Heart left ventricle (tissue), 16 donors: ENCODE measurements around the gene MRPS34. TPM values are rescaled to one million over a fixed set of nuclear protein-coding genes. Genes with fewer than 3 reads are reported as not detected.

Experiments used
- ATAC-seq, 4 donors: fragments of 200-7000 bp; cut with Tn5 transposase; one replicate each; pipeline ENCODE4 v1.9.1; 2020 to 2022; ENCODE audit warnings: moderate library complexity in 4 of 4, mild to moderate bottlenecking in 3 of 4, moderate number of reproducible peaks in 1 of 4
- DNase-seq, 5 donors: peaks; one replicate each; pipeline ENCODE4 v3.0.0-alpha.2; 2020
- H3K27ac ChIP-seq, 12 donors: fragments of 200-600 bp; sonication (generic) in 4 of 12; one replicate each; pipeline versions ENCODE4 v1.5.0 to v1.8.0; 2016 to 2022; ENCODE audit warnings: mild to moderate bottlenecking in 2 of 12
- H3K27me3 ChIP-seq, 9 donors: fragments of 200-600 bp; sonication (generic) in 2 of 9; one replicate each; pipeline versions ENCODE4 v1.5.1 to v1.8.0; 2016 to 2022; ENCODE audit warnings: mild to moderate bottlenecking in 3 of 9
- H3K36me3 ChIP-seq, 9 donors: fragments of 200-600 bp; sonication (generic) in 2 of 9; one replicate each; pipeline versions ENCODE4 v1.5.0 to v1.8.0; 2018 to 2022; ENCODE audit warnings: mild to moderate bottlenecking in 2 of 9
- H3K4me1 ChIP-seq, 12 donors: fragments of 200-600 bp; sonication (generic) in 4 of 12; one replicate each; pipeline versions ENCODE4 v1.5.0 to v1.8.0; 2016 to 2022; ENCODE audit warnings: mild to moderate bottlenecking in 3 of 12
- H3K4me3 ChIP-seq, 12 donors: fragments of 200-600 bp; sonication (generic) in 4 of 12; one replicate each; pipeline versions ENCODE4 v1.5.0 to v1.8.0; 2017 to 2022; ENCODE audit warnings: mild to moderate bottlenecking in 9 of 12, moderate library complexity in 4 of 12
- H3K9me3 ChIP-seq, 12 donors: fragments of 200-600 bp; sonication (generic) in 4 of 12; one replicate each; pipeline versions ENCODE4 v1.5.0 to v1.8.0; 2016 to 2022; ENCODE audit warnings: mild to moderate bottlenecking in 1 of 12
- POLR2A ChIP-seq, 2 donors: fragments of 450-650 bp; IDR thresholded peaks; one replicate each; pipeline ENCODE4 v1.6.1; 2017; ENCODE audit warnings: antibody characterized with exemption in 2 of 2, mild to moderate bottlenecking in 2 of 2, moderate library complexity in 2 of 2
- WGBS, 4 donors: extraction: QIAGEN DNeasy Blood & Tissue Kit in 2 of 4; methylation state at CpG; one replicate each; pipeline versions ENCODE4 v1.1.5 to v1.1.7; 2013 to 2018; 5-methylcytosine and 5-hydroxymethylcytosine counted together
- intact Hi-C, 10 donors: fragments of 100-400 bp; cut with DNase I; formaldehyde crosslinking; loops; one replicate each; pipeline versions ENCODE4 v1.11.1 to v1.14.2; 2022
- polyA plus RNA-seq, 2 donors: library from polyadenylated mRNA; stranded (reverse); fragments of 200-250 nt; gene quantifications; one replicate each; pipeline ENCODE4 v1.2.3, GENCODE V29; 2013
- total RNA-seq, 9 donors: library from RNA; depleted of rRNA in 2 of 9; stranded (reverse); fragments of >200 nt in 2 of 9; fragmentation: NEBNext Ultra II Directional in 3 of 9; extraction: Animal tissue kit (Norgen Biotek cat#: 25700) in 3 of 9; gene quantifications; one replicate each; pipeline versions ENCODE4 v1.1.0 to v1.2.4, GENCODE V29; 2016 to 2023
- TF ChIP-seq, protein P1 (sequence below), 12 donors: fragments of 200-600 bp; sonication (generic) in 4 of 12; IDR thresholded peaks; one replicate each; pipeline versions ENCODE4 v1.5.0 to v1.8.0; 2018 to 2022; ENCODE audit warnings: antibody characterized with exemption in 12 of 12, mild to moderate bottlenecking in 5 of 12
- donor health status: ischemic (EF 13 %, LVEDD 7.1; RV severe dilation, severe dysfunction).
- donor health status: healthy with polysubstance abuse.
- donor health status: DM: no; HTN: yes; CAD: no.
- donor health status: DM: no; HTN: no; CAD: no.
- donor health status: ischemic (EF 25% LVEDD 6.9; RV normal size, moderate dysfunction).
- donor health status: ischemic (EF 25% LVEDD 5.7; RV mildly dilated, moderate dysfunction).
- donor health status: healthy.
- donor health status: DM: yes; HTN: yes; CAD: no.
- donor health status: ischemic (EF 35%, LVEDD 5.7; RV mildly dilated, moderate dysfunction).
- donor health status: nonischemic (EF 11% LVEDD 7.7; RV severe dilation, severe dysfunction).
- donor health status: DM: yes; HTN: yes; CAD: no.
- donor health status: PGD.
- donor health status: ischemic (EF 29% LVEDD 5.4; RV normal size, mild dysfunction).
- donor health status: nonischemic (EF 23%, LVEDD 6.1; RV moderate dilation, normal function).

Gene MRPS34
- total and polyA plus RNA-seq, 11 donors = 58.0 to 123 (median 81.8) TPM

GRCh38 chr16:1773703-1774447 lies 941 bp upstream of the MRPS34 start:
- Histone ChIP-seq H3K9me3 (no peaks in the 10 kb centered on the region), H3K27me3 (no peaks in the 10 kb centered on the region), H3K36me3 (peaks cover 0 to 45% (median 34%) of the 10 kb centered on the region in 9 donors), H3K27ac (peak overlapping the region; percentile 91 to 99 (median 97)), H3K4me1 (peaks cover 14 to 44% (median 32%) of the 10 kb centered on the region in 12 donors), H3K4me3 (peak overlapping the region; percentile 75 to 99 (median 96))
- WGBS, 4 donors = 15 to 18% (median 16%) methylated on average over 27 to 45 of the region's 45 CpGs
- peak in 2 of 4 donors; percentile 0 for ATAC-seq
- intact Hi-C loops = loop anchor here in 3 of 10 donors (1.0 to 5.0 kb wide), 3 partner anchors 8 to 162 kb away; partner anchors contain the start of genes CRAMP1 (in 1 of the 3), IFT140 (in 1 of the 3), MAPK8IP3 (in 1 of the 3) and NUBP2 (in 1 of the 3)
- TF ChIP-seq POLR2A (IDR thresholded peaks at IDR 0.05) = no peak
- TF ChIP-seq, protein P1, sequence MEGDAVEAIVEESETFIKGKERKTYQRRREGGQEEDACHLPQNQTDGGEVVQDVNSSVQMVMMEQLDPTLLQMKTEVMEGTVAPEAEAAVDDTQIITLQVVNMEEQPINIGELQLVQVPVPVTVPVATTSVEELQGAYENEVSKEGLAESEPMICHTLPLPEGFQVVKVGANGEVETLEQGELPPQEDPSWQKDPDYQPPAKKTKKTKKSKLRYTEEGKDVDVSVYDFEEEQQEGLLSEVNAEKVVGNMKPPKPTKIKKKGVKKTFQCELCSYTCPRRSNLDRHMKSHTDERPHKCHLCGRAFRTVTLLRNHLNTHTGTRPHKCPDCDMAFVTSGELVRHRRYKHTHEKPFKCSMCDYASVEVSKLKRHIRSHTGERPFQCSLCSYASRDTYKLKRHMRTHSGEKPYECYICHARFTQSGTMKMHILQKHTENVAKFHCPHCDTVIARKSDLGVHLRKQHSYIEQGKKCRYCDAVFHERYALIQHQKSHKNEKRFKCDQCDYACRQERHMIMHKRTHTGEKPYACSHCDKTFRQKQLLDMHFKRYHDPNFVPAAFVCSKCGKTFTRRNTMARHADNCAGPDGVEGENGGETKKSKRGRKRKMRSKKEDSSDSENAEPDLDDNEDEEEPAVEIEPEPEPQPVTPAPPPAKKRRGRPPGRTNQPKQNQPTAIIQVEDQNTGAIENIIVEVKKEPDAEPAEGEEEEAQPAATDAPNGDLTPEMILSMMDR (IDR thresholded peaks at IDR 0.05) = peak in 1 of 12 donors; percentile 14
- peak in 2 of 5 donors; percentile 59 to 71 for DNase-seq

DNA sequence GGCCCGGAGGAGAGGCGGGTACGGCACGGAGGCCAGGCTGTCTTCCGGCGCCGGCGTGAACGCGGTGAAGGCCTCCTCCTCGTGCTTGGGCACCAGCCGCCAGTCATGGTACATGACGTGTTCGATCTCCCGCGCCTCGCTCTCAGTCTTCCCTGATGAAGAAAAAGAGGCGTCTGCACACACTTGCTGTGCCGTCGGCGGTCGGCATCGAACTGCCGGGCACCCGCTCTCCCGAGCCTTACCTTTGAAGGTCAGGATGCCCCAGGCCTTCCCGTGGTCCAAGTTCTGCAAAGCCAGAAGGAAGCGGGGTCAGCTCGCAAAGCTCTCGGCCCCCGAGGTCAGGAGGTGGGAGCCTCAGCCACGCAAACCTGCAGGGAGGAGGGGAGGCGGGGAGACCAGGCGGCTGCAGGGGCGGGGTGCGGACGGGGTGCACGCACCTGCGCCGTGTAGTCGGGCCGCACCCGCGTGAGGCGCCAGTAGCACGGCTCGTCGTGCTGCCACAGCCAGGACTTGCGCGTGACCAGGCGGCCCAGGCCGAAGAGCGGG lies 499 bp downstream of the MRPS34 start, which contains the start of gene EME2:
Gene EME2, plus strand, starts transcription at position 449 of the 546 bp plus-strand sequence. CDS start 418 bp downstream, outside the sequence.
- H3K36me3 ChIP-seq = peaks cover 0 to 46% (median 35%) of the 10 kb centered on the region in 9 donors
- ATAC-seq = peak in 1 of 4 donors; percentile 0
- intact Hi-C loops = loop anchor here in 2 of 10 donors (5.0 kb wide), 2 partner anchors 65 to 160 kb away; partner anchors contain the start of genes CRAMP1 (in 1 of the 2), IFT140 (in 1 of the 2) and MAPK8IP3 (in 1 of the 2)
- H3K4me3 ChIP-seq = peak within 1 kb of the TSS; percentile 75 to 99 (median 96)
- DNase-seq = no peak
- peaks cover 14 to 44% (median 32%) of the 10 kb centered on the region in 12 donors for H3K4me1 ChIP-seq
- TF ChIP-seq, protein P1 (IDR thresholded peaks at IDR 0.05) = no peak
- TF ChIP-seq POLR2A (IDR thresholded peaks at IDR 0.05) = no peak
- no peaks in the 10 kb centered on the region for H3K9me3 ChIP-seq
- no peaks in the 10 kb centered on the region for H3K27me3 ChIP-seq
- peak within 1 kb of the TSS; percentile 91 to 99 (median 97) for H3K27ac ChIP-seq
- 1 to 4% (median 1%) methylated on average over 15 to 53 of the region's 53 CpGs for WGBS, 4 donors

- Histone ChIP-seq H3K9me3 (no peaks in the 10 kb centered on the region), H3K4me3 (peak overlapping the region; percentile 75 to 99 (median 96)), H3K27me3 (no peaks in the 10 kb centered on the region), H3K4me1 (peaks cover 14 to 44% (median 32%) of the 10 kb centered on the region in 12 donors), H3K36me3 (peaks cover 0 to 46% (median 35%) of the 10 kb centered on the region in 9 donors), H3K27ac (peak overlapping the region in 11 of 12 donors; percentile 14 to 99 (median 96))
- WGBS, 4 donors = 16 to 18% (median 16%) methylated on average over 16 to 22 of the region's 22 CpGs
- DNase-seq = no peak
- ATAC-seq = no peak
- intact Hi-C loops = loop anchor here in 2 of 10 donors (5.0 kb wide), 2 partner anchors 65 to 160 kb away; partner anchors contain the start of genes CRAMP1 (in 1 of the 2), IFT140 (in 1 of the 2) and MAPK8IP3 (in 1 of the 2)
- TF ChIP-seq, protein P1 (IDR thresholded peaks at IDR 0.05) = no peak
- TF ChIP-seq POLR2A (IDR thresholded peaks at IDR 0.05) = no peak
Observed at GRCh38 chr16:1771864-1772361, 1.0 kb downstream of the MRPS34 start.
